ENCODE measurements around the gene EZH1.

DNA sequence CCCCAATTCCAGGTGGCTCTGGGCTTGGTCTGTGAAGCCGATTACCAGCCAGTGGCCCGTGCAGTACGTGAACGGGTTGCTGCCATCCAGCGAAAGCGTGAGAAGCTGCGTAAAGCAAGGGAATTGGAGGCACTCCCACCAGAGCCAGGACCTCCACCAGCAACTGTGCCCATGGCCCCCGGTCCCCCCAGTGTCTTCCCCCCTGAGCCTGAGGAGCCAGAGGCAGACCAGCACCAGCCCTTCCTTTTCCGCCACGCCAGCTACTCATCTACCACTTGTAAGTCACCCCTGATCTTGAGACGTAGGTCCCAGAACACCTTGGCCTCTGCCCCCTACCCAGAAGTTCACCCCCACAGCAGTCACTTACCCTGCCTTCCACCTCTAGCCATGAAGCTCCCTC lies 42.4 kb upstream of the EZH1 start:
- TF ChIP-seq EZH2phosphoT487 (IDR thresholded peaks at IDR 0.05; ENCODE audit: insufficient read depth, low read depth), result no peak
- TF ChIP-seq EZH2 (IDR thresholded peaks at IDR 0.05; ENCODE audit: insufficient read depth, poor library complexity, severe bottlenecking), result no peak

Measured in GM23248 (cell line).